NCI-H82 treated with DMSO at 0.1 percent for 48 hours (cell line): ENCODE data around the gene MSH3.
"Not testable (repeated sequence)": the region's sequence is repeated elsewhere in the genome, so short reads cannot be mapped to it uniquely, and the experiment has no call there.

Experiments used
- DNase-seq: peaks from one replicate; lab custom pipeline; 2025; ENCODE audit not compliant: unreplicated experiment; lab: John Stamatoyannopoulos, UW

The MSH3 gene

GRCh38 chr5:80655231-80655774 is 851 bp downstream of the MSH3 start:
- DNase-seq, result no peak

DNA sequence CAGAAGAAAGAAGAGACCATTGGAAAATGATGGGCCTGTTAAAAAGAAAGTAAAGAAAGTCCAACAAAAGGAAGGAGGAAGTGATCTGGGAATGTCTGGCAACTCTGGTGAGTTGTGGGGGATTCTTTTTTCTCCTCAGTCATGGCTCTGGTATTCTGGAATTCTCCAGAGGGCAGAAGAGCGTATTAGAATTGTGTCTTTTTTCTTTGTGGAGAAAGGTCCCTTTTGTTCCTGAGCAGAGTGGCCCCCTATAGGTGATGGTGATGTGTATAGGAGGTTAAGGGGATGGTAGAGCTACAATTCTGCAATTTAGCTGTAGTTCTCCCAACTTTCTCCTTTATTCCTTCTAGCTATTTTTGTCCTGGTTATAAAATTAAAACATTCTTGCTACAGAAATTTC is 2.0 kb downstream of the MSH3 start:
- no peak for DNase-seq

- no peak for DNase-seq
Measured at GRCh38 chr5:80659106-80659505, 4.7 kb downstream of the MSH3 start.

DNA sequence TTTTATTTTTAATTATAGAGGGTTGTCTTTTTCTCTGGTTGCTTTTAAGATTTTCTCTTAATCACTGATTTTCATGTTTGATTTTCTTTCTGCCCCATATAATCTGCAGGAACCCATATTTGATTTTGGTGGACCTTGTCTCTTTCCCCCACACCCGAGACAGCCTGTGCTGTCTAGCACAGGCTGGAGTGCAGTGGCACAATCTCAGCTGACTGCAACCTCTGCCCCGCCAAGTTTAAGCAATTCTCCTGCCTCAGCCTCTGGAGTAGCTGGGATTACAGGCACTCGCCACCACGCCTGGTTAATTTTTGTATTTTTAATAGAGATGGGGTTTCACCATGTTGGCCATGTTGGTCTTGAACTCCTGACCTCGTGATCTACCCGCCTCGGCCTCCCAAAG is 6.2 kb downstream of the MSH3 start:
- DNase-seq, result not testable (repeated sequence)

- DNase-seq, result no peak
Measured at GRCh38 chr5:80662108-80662507, 7.7 kb downstream of the MSH3 start.

GRCh38 chr5:80665057-80665456 is 10.6 kb downstream of the MSH3 start:
- DNase-seq, result no peak

DNA sequence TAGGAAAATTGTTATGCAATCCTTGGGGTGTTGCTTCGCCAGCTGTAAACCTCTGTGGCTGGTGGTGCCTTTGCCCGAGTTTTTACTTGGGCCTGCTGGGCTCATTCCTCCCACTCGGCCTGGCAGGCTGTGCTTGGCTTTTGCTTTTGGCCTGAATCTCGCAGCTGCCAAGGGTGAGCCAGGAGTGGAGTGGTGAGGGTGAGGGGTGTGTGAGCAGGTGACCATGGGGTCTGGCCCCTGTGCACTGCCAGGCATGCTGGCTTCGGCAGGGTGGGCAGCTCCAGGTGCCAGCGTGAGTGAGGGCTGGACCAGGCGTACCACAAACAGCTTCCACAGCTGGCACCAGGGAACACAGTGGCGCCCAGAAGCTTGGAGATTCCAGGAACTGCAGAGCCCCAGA is 12.9 kb downstream of the MSH3 start:
- DNase-seq, result no peak

GRCh38 chr5:80668016-80668969 is 13.8 kb downstream of the MSH3 start:
- DNase-seq, result no peak

- DNase-seq, result peak; percentile 33
Measured at GRCh38 chr5:80672140-80672736, 17.8 kb downstream of the MSH3 start.

DNA sequence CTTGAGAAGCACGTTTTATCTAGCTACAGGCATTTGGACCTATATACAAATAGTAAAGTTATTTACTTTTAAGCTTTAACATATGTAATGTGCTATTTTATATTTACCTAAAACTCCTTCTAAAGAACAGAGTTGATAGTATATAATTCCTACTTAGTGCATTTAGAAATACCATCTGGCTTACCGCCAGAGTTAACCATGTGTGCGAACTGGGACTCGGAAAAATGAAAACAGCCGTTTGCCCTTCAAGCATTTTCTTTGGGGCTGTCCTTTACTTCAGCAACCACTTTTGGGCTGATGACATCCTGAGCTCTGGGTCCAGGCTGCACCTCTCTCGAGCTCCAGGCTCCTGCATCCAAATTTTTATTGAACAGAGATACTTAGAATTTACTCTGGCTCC is 22.3 kb downstream of the MSH3 start:
- no peak for DNase-seq

DNA sequence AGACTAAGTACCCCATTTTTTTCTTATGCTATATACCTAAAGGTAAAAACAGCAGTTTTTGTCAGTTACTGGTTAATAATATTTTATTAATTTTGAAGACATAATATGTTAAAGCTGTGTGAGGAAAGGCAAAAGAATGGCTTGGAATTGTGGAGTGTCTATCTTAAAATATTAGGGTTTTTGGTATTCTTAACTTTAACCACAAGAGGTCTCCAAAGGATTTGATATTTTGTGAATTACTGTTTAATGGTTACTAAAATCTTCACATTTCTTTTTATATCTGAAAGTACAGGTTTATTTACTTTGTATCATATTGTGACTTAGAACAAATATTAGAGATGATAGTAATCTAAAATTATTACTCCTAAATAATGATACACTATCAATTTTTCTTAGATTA is 32.3 kb downstream of the MSH3 start:
- DNase-seq, result no peak

GRCh38 chr5:80688648-80689420 is 34.4 kb downstream of the MSH3 start:
- DNase-seq, result no peak

DNA sequence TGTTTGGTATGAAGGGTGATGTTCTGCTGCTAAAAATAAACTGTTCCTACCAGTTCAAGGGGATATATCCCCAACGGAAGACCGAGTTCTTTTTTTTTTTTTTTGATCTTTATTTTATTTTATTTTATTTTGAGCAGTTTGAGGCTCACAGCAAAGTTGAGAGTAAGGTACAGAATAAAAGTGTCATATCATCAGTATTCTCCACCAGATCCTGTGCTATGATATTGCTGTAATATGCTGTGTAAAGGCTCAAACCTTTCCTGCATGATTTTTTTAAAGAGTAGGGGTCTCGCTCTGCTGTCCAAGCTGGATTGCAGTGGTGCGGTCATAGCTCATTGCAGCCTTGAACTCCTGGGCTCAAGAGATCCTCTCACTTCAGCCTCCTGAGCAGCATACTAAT is 35.2 kb downstream of the MSH3 start:
- no peak for DNase-seq

DNA sequence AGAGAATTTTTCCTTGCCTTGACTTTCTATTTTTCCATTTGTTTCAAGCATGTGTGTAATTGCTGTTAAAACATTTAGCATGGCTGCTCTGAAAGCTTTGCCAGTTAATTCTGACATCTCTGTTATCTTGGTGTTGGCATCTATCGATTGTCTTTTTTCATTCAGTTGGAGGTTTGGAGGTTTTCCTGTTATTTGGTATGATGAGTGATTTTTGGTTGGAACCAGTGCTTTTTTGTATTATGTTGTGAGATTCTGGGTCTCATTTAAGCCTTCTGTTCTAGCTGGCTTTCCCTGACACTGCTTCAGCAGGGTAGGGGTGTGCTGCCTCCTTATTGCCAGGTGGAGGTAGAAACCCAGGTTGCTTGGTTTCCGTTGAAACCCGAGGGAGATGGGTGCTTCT is 41.2 kb downstream of the MSH3 start:
- DNase-seq, result no peak

GRCh38 chr5:80696450-80696849 is 42.0 kb downstream of the MSH3 start:
- DNase-seq, result no peak

- no peak for DNase-seq
Measured at GRCh38 chr5:80697100-80697499, 42.6 kb downstream of the MSH3 start.

- DNase-seq, result no peak
Measured at GRCh38 chr5:80698369-80698768, 43.9 kb downstream of the MSH3 start.

GRCh38 chr5:80701597-80701996 is 47.1 kb downstream of the MSH3 start:
- DNase-seq, result no peak

- no peak for DNase-seq
Measured at GRCh38 chr5:80703291-80703690, 48.8 kb downstream of the MSH3 start.

DNA sequence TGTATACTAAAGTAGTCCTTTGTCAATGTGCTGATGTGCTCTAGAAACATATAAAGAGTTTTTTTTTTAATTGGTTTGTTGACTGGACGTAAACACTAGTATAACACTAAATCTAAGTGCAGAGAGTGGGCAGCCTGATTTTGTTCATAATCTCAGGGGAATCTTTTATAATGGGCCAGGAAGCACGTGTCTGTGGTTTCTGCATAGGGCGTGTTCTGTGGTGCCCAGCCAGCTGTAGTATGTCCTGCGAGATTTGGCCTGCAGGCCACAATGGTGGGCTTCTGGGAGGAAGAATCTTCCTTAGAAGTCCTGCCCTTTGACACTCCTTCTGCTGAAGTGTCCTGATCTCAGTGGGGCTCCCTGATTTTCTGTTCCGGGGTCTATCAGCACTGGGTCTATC is 49.3 kb downstream of the MSH3 start:
- DNase-seq, result no peak

DNA sequence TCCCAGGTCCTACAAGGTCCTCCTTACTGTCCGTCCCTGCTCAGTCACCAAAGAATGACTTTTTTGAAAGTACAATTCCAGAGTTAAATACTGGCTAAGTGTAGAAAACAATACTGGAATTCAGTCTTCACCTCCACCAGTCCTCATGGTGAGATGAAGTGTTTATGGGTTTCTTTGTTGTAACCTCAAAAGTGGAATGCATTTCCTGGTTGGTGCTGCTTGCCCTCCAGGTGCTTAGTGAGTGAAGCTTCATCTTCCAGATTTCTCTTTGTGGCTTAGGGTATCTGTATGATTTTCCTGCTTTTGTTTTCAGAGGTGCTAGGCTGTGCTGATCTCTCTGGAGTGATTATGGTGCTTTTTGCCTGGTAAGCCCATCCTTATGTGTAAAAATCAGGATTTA is 49.8 kb downstream of the MSH3 start:
- no peak for DNase-seq
